HCT116 (cell line): Measurements from ENCODE around the gene PPTC7. TPM values are rescaled to one million over a fixed set of nuclear protein-coding genes. Genes with fewer than 3 reads are reported as not detected.

Source experiments
- ATAC-seq: fragments of 200-7000 bp; cut with Tn5 transposase; 2 replicates; pipeline ENCODE4 v1.9.1; 2020; ENCODE audit warnings: mild to moderate bottlenecking, moderate library complexity
- BruUV-seq: library from RNA; stranded (reverse); fragments of 400-500 nt; replicated peaks from 2 replicates; lab custom pipeline; 2021; lab: Mats Ljungman, UMichigan
- CTCF ChIA-PET: fragments of 300-600 bp; sonication (Branson Sonifier 250); formaldehyde crosslinking; loops from one replicate; lab custom pipeline; 2021; ENCODE audit warnings: antibody characterized with exemption; lab: Charles Lee
- POLR2A ChIA-PET: fragments of 300-600, 350-600 bp; sonication (Branson Sonifier 250); formaldehyde crosslinking; loops from one replicate; lab custom pipeline; 2021; ENCODE audit warnings: antibody characterized with exemption; lab: Charles Lee
- RAD21 ChIA-PET, 2 experiments: fragments of 300-600 bp; sonication (Branson Sonifier 250); formaldehyde crosslinking; loops; one replicate each; lab custom pipeline; 2023; ENCODE audit warnings: low total read pairs in 2 of 2; ENCODE audit not compliant: uncharacterized antibody in 2 of 2, unreplicated experiment in 2 of 2, low non-redundant PET in 1 of 2; lab: Charles Lee
- DNase-seq: peaks from one replicate; pipeline ENCODE4 v3.0.0-alpha.2; 2010; ENCODE audit warnings: low read depth, low spot score
- H2AFZ ChIP-seq: fragments of 200-600 bp; shearing (Covaris generic), sonication (generic); 2 replicates; pipeline ENCODE4 v1.6.1; 2017; ENCODE audit warnings: low read depth, mixed run types, mixed read lengths, antibody characterized with exemption, low read length; ENCODE audit not compliant: poor library complexity, severe bottlenecking
- H3K27ac ChIP-seq: 2 replicates; pipeline ENCODE4 v1.5.1; 2012; ENCODE audit warnings: low read depth, low read length
- H3K27me3 ChIP-seq: fragments of 200-600 bp; sonication (generic); 2 replicates; pipeline ENCODE4 v1.6.1; 2016; ENCODE audit warnings: mixed run types, low read length, mixed read lengths; ENCODE audit not compliant: insufficient read depth
- H3K36me3 ChIP-seq, 2 experiments: fragments of 200-500 bp in 1 of 2; fragments of 200-600 bp in 1 of 2; sonication (Bioruptor generic) in 1 of 2; sonication (generic) in 1 of 2; 2 replicates each; pipeline versions ENCODE4 v1.5.1 to v1.6.1; 2014 to 2016; ENCODE audit warnings: low read length in 2 of 2, inconsistent platforms in 1 of 2, mixed read lengths in 1 of 2, mixed run types in 1 of 2; ENCODE audit not compliant: insufficient read depth in 2 of 2, control insufficient read depth in 1 of 2
- H3K4me1 ChIP-seq, 2 experiments: fragments of 200-600 bp in 1 of 2; sonication (generic) in 1 of 2; 2 replicates each; pipeline versions ENCODE4 v1.5.1 to v1.6.1; 2012 to 2017; ENCODE audit warnings: low read length in 2 of 2, inconsistent platforms in 1 of 2, mild to moderate bottlenecking in 1 of 2, mixed read lengths in 1 of 2, mixed run types in 1 of 2, moderate library complexity in 1 of 2; ENCODE audit not compliant: insufficient read depth in 2 of 2, control insufficient read depth in 1 of 2
- H3K4me2 ChIP-seq: fragments of 200-600 bp; sonication (generic); 2 replicates; pipeline ENCODE4 v1.6.1; 2017; ENCODE audit warnings: mixed run types, low read length, mixed read lengths
- H3K4me3 ChIP-seq, 2 experiments: fragments of 200-600 bp in 1 of 2; sonication (generic) in 1 of 2; replicated peaks in 1 of 2; 2 replicates each; pipeline ENCODE4 v1.5.1; 2011 to 2016; ENCODE audit warnings: low read length in 2 of 2, control low read depth in 1 of 2, low read depth in 1 of 2, mild to moderate bottlenecking in 1 of 2, mixed read lengths in 1 of 2, mixed run types in 1 of 2
- H3K79me2 ChIP-seq: fragments of 200-600 bp; sonication (generic); 2 replicates; pipeline ENCODE4 v1.6.1; 2017; ENCODE audit warnings: mild to moderate bottlenecking, mixed run types, low read length, moderate library complexity, mixed read lengths; ENCODE audit not compliant: insufficient read depth
- H3K9ac ChIP-seq: fragments of 200-600 bp; sonication (generic); 2 replicates; pipeline ENCODE4 v1.6.1; 2016; ENCODE audit warnings: low read length, mixed read lengths
- H3K9me2 ChIP-seq: fragments of 200-600 bp; sonication (generic), shearing (Covaris generic); 2 replicates; pipeline ENCODE4 v1.6.1; 2017; ENCODE audit warnings: mixed run types, mild to moderate bottlenecking, moderate library complexity; ENCODE audit not compliant: insufficient read depth
- H3K9me3 ChIP-seq, 2 experiments: fragments of 200-500 bp in 1 of 2; fragments of 200-600 bp in 1 of 2; sonication (Bioruptor generic) in 1 of 2; sonication (generic) in 1 of 2; 2 replicates each; pipeline ENCODE4 v1.6.1; 2014 to 2017; ENCODE audit warnings: low read length in 2 of 2, mixed read lengths in 2 of 2, inconsistent platforms in 1 of 2, low read depth in 1 of 2, mild to moderate bottlenecking in 1 of 2, mixed run types in 1 of 2, moderate library complexity in 1 of 2; ENCODE audit not compliant: control insufficient read depth in 1 of 2, insufficient read depth in 1 of 2
- H4K20me1 ChIP-seq: fragments of 200-600 bp; sonication (generic), shearing (Covaris generic); 2 replicates; pipeline ENCODE4 v1.6.1; 2017; ENCODE audit warnings: mixed run types, mild to moderate bottlenecking, moderate library complexity; ENCODE audit not compliant: insufficient read depth
- CTCF ChIP-seq, 3 experiments: fragments of 200-600 bp in 1 of 3; sonication (generic) in 1 of 3; IDR thresholded peaks in 2 of 3; conservative IDR thresholded peaks in 1 of 3; 2 replicates each; pipeline ENCODE4 v1.5.1; 2012 to 2017; ENCODE audit warnings: low read depth in 2 of 3, low read length in 2 of 3, antibody characterized with exemption in 1 of 3, borderline replicate concordance in 1 of 3, control low read depth in 1 of 3, mild to moderate bottlenecking in 1 of 3, mixed read lengths in 1 of 3, mixed run types in 1 of 3, moderate library complexity in 1 of 3; ENCODE audit not compliant: insufficient read depth in 1 of 3
- RAD21 ChIP-seq: IDR thresholded peaks from 2 replicates; pipeline ENCODE4 v1.6.1; 2012; ENCODE audit warnings: low read depth, mild to moderate bottlenecking
- SP1 ChIP-seq: IDR thresholded peaks from 2 replicates; pipeline ENCODE4 v1.6.1; 2012; ENCODE audit warnings: low read depth
- TCF7L2 ChIP-seq: IDR thresholded peaks from 2 replicates; pipeline ENCODE4 v1.7.0; 2011; ENCODE audit warnings: borderline replicate concordance, inconsistent platforms; ENCODE audit not compliant: insufficient read depth, insufficient read length; ENCODE audit errors: extremely low read depth
- ZFX ChIP-seq: fragments of 450-650 bp; IDR thresholded peaks from 2 replicates; pipeline ENCODE4 v1.6.1; 2017
- intact Hi-C: fragments of 100-400 bp; cut with micrococcal nuclease; formaldehyde crosslinking; loops from 2 replicates; pipeline ENCODE4 v1.10.0; 2022
- total RNA-seq: library from RNA; stranded (reverse); gene quantifications from one replicate; pipeline ENCODE4 v1.2.1, GENCODE V29; 2021; ENCODE audit not compliant: unreplicated experiment
- TF ChIP-seq, protein P1 (sequence below): IDR thresholded peaks from 2 replicates; pipeline ENCODE4 v1.6.1; 2012
- TF ChIP-seq, protein P2 (sequence below): IDR thresholded peaks from 2 replicates; pipeline ENCODE4 v1.6.1; 2011; ENCODE audit warnings: mild to moderate bottlenecking, low read length, moderate library complexity; ENCODE audit not compliant: insufficient replicate concordance; ENCODE audit errors: extremely low read depth

PPTC7 gene
- total RNA-seq, 1 experiment from 2014 or later = 25.2 TPM

GRCh38 chr12:110536834-110537604 lies 46.1 kb downstream of the PPTC7 start:
- TF ChIP-seq, protein P1, sequence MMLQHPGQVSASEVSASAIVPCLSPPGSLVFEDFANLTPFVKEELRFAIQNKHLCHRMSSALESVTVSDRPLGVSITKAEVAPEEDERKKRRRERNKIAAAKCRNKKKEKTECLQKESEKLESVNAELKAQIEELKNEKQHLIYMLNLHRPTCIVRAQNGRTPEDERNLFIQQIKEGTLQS = no peak
- TF ChIP-seq CTCF (IDR thresholded peaks at IDR 0.05 in 2 of 3, conservative IDR thresholded peaks at IDR 0.05 in 1 of 3; ENCODE audit: borderline replicate concordance in 1 of 3, insufficient read depth in 1 of 3, low read depth in 2 of 3, low read length in 2 of 3) (no peak), ZFX (no peak), RAD21 (no peak), TCF7L2 (no peak), SP1 (no peak)
- TF ChIP-seq, protein P2, sequence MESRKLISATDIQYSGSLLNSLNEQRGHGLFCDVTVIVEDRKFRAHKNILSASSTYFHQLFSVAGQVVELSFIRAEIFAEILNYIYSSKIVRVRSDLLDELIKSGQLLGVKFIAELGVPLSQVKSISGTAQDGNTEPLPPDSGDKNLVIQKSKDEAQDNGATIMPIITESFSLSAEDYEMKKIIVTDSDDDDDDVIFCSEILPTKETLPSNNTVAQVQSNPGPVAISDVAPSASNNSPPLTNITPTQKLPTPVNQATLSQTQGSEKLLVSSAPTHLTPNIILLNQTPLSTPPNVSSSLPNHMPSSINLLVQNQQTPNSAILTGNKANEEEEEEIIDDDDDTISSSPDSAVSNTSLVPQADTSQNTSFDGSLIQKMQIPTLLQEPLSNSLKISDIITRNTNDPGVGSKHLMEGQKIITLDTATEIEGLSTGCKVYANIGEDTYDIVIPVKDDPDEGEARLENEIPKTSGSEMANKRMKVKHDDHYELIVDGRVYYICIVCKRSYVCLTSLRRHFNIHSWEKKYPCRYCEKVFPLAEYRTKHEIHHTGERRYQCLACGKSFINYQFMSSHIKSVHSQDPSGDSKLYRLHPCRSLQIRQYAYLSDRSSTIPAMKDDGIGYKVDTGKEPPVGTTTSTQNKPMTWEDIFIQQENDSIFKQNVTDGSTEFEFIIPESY = no peak
- no TSS peak for BruUV-seq
- Histone ChIP-seq H3K9me3 (no peaks in the 10 kb centered on the region), H3K9me2 (no peaks in the 10 kb centered on the region), H3K4me1 (peaks cover 0 to 5% of the 10 kb centered on the region in 2 experiments; a peak in 1 of 4 replicates), H3K4me2 (no peak overlapping the region), H2AFZ (no peak overlapping the region), H3K27ac (no peak overlapping the region), H4K20me1 (no peaks in the 10 kb centered on the region), H3K36me3 (peaks cover 12 to 38% of the 10 kb centered on the region in 2 experiments), H3K27me3 (no peaks in the 10 kb centered on the region), H3K79me2 (peaks cover 26% of the 10 kb centered on the region; the same call in 1 of the 2 replicates), H3K9ac (no peak overlapping the region), H3K4me3 (no peak overlapping the region)
- no peak for ATAC-seq
- ChIA-PET POLR2A (no interaction called here), CTCF (interaction anchor here (0.7 kb wide), 1 partner anchor 17 kb away, joined by 5 read pairs; no protein-coding TSS in a partner anchor), RAD21 (no interaction called here)
- intact Hi-C loops = no loop called here
- DNase-seq = no peak
